Measurements from ENCODE around the gene STYXL2.

The STYXL2 gene

DNA sequence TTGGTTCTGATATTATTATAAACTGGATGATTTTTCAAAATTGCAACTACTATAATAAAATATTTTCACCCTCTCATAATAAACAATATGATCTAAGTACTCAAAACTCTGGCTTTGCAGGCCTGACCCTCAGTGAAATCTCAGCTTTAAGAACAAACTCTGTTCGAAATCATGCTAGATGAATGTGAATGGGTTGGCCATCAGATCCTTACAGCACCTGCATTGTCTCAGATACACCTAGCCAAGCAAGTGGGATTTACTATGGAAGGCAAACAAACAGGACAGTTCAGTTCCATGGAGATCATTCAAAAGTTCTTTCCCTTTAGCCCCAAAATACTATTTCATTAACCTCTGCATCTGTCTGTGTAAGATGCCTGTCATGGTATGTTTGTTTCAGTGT lies 44.8 kb downstream of the STYXL2 start:
- TF ChIP-seq, protein P1, sequence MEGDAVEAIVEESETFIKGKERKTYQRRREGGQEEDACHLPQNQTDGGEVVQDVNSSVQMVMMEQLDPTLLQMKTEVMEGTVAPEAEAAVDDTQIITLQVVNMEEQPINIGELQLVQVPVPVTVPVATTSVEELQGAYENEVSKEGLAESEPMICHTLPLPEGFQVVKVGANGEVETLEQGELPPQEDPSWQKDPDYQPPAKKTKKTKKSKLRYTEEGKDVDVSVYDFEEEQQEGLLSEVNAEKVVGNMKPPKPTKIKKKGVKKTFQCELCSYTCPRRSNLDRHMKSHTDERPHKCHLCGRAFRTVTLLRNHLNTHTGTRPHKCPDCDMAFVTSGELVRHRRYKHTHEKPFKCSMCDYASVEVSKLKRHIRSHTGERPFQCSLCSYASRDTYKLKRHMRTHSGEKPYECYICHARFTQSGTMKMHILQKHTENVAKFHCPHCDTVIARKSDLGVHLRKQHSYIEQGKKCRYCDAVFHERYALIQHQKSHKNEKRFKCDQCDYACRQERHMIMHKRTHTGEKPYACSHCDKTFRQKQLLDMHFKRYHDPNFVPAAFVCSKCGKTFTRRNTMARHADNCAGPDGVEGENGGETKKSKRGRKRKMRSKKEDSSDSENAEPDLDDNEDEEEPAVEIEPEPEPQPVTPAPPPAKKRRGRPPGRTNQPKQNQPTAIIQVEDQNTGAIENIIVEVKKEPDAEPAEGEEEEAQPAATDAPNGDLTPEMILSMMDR (IDR thresholded peaks at IDR 0.05; ENCODE audit: control insufficient read depth, insufficient read depth, low read depth, low read length, missing control alignments), result no peak
- H3K4me3 ChIP-seq (ENCODE audit: control insufficient read depth, low read depth, low read length), result no peak overlapping the region
- no peak for DNase-seq (ENCODE audit: low read depth)

DNA sequence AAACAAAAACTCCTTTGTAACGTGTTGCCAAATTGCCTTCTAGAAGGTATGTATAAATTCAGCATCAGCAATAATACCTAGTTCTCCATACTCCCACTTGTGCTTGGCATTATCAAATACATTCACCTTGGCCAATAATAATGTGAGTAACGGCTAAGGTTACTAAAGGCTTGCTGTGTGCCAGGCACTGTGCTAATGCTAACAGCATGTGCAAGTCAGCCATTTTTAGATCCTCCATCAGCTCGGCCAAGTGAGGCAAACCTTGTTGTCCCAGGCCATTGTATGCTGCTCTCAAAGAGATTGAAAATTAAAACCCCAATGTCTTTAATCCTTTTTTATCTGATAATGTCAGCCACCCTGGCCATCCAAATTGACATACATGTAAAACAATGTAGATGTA lies 48.1 kb downstream of the STYXL2 start:
- DNase-seq (ENCODE audit: low read depth), result no peak
- TF ChIP-seq, protein P1 (IDR thresholded peaks at IDR 0.05; ENCODE audit: control insufficient read depth, insufficient read depth, low read depth, low read length, missing control alignments), result no peak
- H3K4me3 ChIP-seq (ENCODE audit: control insufficient read depth, low read depth, low read length), result no peak overlapping the region
